Measurements from ENCODE around the gene CSAG3. TPM values are rescaled to one million over a fixed set of nuclear protein-coding genes. Genes with fewer than 3 reads are reported as not detected.
"Not testable (repeated sequence)": the region's sequence is repeated elsewhere in the genome, so short reads cannot be mapped to it uniquely, and the experiment has no call there.

Gene CSAG3
- polyA plus RNA-seq (2013, experiment 1 of 2; ENCODE audit: insufficient read length), result not detected
- not detected for polyA plus RNA-seq (2013, experiment 2 of 2; ENCODE audit: insufficient read length)

DNA sequence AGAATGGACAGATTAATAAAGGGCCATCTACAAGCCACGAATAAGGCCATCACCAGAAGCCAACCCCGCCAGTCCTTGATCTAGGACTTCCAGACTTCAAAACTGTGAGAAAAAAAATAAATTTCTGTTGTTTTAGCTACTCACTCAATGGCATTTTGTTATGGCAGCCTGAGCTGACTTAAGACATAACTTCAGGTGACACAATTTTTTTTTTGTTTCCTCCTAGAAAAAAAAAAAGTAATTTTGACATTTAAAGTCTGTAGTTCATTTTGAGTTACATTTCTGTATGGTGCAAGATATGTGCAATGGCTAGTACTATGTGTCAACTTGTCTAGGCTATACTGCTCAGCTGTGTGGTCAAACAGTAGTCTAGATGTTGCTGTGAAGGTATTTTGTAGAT is at the start of gene CSAG3:
CSAG3 (plus strand) TSS at position 301 of the 400 bp plus-strand sequence.
- DNase-seq, result not testable (repeated sequence)

DNA sequence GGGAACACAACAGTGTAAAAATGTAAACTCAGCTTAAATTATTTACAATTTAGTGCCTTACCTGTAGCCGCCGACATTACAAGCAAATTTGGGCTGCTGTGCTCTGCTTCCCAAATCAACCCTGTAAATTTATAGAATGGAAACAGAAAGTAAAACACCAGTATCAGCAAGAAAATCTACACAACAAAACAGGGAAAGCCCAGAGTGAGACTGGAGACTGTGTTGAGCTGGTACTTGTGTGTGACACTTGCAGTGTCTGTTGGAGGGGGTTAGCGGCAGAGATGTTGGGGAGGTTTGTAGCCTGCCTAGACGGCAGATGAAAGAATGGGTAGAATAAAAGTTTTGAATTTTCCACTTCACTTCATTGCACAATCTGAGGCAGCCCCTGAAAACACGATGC is 45.8 kb upstream of the CSAG3 start:
- not testable (repeated sequence) for DNase-seq

DNA sequence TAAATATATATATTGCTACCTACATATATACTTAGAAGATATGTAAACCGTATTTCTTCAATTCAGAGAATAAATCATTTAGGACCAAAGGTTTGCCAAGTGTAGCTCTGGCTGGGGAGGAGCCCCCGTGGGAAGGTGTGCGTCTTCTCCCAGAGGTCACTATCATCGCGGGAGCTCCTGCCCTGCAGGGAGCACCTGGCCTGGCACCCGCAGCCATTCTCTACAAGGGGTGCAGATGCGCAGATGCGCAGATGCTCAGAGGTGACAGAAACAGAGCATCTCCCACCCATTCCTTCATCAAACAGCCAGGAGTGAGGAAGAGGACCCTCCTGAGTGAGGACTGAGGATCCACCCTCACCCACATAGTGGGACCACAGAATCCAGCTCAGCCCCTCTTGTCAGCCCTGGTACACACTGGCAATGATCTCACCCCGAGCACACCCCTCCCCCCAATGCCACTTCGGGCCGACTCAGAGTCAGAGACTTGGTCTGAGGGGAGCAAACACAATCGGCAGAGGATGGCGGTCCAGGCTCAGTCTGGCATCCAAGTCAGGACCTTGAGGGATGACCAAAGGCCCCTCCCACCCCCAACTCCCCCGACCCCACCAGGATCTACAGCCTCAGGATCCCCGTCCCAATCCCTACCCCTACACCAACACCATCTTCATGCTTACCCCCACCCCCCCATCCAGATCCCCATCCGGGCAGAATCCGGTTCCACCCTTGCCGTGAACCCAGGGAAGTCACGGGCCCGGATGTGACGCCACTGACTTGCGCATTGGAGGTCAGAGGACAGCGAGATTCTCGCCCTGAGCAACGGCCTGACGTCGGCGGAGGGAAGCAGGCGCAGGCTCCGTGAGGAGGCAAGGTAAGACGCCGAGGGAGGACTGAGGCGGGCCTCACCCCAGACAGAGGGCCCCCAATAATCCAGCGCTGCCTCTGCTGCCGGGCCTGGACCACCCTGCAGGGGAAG is 44.9 kb upstream of the CSAG3 start, which contains the start of gene MAGEA2B:
MAGEA2B (plus strand) TSS at position 814 of the 973 bp plus-strand sequence. CDS start 2,479 bp downstream, outside the sequence.
- DNase-seq, result not testable (repeated sequence)

DNA sequence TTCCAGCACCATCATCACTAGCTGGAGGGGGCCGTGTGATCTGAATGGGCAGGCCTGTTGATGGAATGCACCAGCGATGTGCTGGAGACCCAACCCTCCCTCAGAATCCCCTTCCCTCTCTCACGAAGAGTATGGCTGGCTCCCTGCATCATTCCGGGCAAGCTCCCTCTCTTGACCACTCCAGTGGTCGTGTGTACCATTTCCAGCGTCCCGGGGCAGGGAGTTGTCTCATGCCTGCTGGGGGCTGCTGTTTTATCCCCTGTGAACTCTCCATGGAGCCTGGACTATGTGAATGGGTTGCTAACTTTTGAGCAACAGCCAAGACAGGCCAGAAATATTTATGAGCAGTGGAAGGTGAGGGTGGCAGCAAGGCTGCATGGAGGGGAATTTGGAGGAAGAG is 33.6 kb upstream of the CSAG3 start:
- no peak for DNase-seq

DNA sequence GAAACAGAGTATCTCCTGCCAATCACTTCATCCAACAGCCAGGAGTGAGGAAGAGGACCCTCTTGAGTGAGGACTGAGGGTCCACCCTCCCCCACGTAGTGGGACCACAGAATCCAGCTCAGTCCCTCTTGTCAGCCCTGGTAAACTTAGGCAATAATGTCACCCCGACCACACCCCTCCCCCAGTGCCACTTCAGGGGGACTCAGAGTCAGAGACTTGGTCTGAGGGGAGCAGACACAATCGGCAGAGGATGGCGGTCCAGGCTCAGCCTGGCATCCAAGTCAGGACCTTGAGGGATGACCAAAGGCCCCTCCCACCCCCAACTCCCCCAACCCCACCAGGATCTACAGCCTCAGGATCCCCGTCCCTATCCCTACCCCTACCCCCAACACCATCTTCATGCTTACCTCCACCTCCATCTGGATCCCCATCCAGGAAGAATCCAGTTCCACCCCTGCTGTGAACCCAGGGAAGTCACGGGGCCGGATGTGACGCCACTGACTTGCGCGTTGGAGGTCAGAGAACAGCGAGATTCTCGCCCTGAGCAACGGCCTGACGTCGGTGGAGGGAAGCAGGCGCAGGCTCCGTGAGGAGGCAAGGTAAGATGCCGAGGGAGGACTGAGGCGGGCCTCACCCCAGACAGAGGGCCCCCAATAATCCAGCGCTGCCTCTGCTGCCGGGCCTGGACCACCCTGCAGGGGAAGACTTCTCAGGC is 25.6 kb upstream of the CSAG3 start, which contains the start of the genes CSAG1 and MAGEA12:
CSAG1 (minus strand) TSS at position 461 of the 715 bp plus-strand sequence. CDS start 1,261 bp downstream, outside the sequence.
MAGEA12 (plus strand) TSS at position 497 of the 715 bp plus-strand sequence. CDS start 2,405 bp downstream, outside the sequence.
- no peak for DNase-seq

DNA sequence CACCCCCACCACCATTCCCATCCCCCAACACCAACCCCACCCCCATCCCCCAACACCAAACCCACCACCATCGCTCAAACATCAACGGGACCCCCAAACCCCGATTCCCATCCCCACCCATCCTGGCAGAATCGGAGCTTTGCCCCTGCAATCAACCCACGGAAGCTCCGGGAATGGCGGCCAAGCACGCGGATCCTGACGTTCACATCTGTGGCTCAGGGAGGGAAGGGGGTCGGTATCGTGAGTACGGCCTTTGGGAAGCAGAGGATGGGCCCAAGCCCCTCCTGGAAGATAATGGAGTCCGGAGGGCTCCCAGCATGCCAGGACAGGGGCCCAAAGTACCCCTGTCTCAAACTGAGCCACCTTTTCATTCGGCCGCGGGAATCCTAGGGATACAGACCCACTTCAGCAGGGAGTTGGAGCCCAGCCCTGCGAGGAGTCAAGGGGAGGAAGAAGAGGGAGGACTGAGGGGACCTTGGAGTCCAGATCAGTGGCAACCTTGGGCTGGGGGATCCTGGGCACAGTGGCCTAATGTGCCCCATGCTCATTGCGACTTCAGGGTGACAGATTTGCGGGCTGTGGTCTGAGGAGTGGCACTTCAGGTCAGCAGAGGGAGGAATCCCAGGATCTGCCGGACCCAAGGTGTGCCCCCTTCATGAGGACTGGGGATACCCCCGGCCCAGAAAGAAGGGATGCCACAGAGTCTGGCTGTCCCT is 24.7 kb upstream of the CSAG3 start:
- DNase-seq, result not testable (repeated sequence)

DNA sequence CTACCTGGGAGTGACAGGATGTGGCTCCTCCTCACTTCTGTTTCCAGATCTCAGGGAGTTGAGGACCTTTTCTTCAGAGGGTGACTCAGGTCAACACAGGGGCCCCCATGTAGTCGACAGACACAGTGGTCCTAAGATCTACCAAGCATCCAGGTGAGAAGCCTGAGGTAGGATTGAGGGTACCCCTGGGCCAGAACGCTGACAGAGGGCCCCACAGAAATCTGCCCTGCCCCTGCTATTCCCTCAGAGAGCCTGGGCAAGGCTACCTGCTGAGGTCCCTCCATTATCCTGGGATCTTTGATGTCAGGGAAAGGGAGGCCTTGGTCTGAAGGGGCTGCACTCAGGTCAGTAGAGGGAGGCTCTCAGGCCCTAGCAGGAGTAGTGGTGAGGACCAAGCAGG is 23.9 kb upstream of the CSAG3 start:
- no peak for DNase-seq

DNA sequence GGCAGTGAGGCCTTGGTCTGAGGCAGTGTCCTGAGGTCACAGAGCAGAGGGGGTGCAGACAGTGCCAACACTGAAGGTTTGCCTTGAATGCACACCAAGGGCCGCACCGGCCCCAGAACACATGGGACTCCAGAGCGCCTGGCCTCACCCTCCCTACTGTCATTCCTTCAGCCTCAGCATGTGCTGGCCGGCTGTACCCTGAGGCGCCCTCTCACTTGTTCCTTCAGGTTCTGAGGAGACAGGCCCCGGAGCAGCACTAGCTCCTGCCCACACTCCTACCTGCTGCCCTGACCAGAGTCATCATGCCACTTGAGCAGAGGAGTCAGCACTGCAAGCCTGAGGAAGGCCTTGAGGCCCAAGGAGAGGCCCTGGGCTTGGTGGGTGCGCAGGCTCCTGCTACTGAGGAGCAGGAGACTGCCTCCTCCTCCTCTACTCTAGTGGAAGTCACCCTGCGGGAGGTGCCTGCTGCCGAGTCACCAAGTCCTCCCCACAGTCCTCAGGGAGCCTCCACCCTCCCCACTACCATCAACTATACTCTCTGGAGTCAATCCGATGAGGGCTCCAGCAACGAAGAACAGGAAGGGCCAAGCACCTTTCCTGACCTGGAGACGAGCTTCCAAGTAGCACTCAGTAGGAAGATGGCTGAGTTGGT is 23.0 kb upstream of the CSAG3 start:
- no peak for DNase-seq

DNA sequence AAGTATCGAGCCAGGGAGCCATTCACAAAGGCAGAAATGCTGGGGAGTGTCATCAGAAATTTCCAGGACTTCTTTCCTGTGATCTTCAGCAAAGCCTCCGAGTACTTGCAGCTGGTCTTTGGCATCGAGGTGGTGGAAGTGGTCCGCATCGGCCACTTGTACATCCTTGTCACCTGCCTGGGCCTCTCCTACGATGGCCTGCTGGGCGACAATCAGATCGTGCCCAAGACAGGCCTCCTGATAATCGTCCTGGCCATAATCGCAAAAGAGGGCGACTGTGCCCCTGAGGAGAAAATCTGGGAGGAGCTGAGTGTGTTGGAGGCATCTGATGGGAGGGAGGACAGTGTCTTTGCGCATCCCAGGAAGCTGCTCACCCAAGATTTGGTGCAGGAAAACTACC is 22.5 kb upstream of the CSAG3 start:
- DNase-seq, result not testable (repeated sequence)

DNA sequence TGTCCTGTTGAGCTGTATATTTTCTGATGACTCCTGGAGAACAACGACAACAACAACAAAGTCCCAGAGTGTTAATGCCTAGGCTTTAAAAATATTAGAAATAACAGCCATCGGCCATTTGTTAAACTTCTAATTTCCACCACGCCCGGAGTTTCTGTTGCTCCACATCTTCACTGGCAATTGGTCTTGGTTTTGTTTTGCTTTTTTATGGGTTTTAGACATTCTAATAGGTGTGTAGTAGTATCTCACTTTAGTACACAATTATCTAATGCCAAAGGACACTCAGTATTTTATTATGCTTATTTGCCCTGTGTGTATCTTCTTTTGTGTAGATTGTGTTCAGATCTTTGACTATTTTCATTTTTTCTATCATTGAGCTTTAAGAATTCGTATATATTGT is 20.5 kb upstream of the CSAG3 start:
- DNase-seq, result no peak

DNA sequence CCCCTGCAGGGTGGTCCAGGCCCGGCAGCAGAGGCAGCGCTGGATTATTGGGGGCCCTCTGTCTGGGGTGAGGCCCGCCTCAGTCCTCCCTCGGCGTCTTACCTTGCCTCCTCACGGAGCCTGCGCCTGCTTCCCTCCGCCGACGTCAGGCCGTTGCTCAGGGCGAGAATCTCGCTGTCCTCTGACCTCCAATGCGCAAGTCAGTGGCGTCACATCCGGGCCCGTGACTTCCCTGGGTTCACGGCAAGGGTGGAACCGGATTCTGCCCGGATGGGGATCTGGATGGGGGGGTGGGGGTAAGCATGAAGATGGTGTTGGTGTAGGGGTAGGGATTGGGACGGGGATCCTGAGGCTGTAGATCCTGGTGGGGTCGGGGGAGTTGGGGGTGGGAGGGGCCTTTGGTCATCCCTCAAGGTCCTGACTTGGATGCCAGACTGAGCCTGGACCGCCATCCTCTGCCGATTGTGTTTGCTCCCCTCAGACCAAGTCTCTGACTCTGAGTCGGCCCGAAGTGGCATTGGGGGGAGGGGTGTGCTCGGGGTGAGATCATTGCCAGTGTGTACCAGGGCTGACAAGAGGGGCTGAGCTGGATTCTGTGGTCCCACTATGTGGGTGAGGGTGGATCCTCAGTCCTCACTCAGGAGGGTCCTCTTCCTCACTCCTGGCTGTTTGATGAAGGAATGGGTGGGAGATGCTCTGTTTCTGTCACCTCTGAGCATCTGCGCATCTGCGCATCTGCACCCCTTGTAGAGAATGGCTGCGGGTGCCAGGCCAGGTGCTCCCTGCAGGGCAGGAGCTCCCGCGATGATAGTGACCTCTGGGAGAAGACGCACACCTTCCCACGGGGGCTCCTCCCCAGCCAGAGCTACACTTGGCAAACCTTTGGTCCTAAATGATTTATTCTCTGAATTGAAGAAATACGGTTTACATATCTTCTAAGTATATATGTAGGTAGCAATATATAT is 5.0 kb upstream of the CSAG3 start, which contains the start of gene MAGEA2:
MAGEA2 (minus strand) TSS at position 157 of the 965 bp plus-strand sequence. CDS start 2,479 bp downstream, outside the sequence.
- DNase-seq, result not testable (repeated sequence)

DNA sequence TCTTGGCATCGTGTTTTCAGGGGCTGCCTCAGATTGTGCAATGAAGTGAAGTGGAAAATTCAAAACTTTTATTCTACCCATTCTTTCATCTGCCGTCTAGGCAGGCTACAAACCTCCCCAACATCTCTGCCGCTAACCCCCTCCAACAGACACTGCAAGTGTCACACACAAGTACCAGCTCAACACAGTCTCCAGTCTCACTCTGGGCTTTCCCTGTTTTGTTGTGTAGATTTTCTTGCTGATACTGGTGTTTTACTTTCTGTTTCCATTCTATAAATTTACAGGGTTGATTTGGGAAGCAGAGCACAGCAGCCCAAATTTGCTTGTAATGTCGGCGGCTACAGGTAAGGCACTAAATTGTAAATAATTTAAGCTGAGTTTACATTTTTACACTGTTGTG is 4.1 kb upstream of the CSAG3 start:
- not testable (repeated sequence) for DNase-seq

DNA sequence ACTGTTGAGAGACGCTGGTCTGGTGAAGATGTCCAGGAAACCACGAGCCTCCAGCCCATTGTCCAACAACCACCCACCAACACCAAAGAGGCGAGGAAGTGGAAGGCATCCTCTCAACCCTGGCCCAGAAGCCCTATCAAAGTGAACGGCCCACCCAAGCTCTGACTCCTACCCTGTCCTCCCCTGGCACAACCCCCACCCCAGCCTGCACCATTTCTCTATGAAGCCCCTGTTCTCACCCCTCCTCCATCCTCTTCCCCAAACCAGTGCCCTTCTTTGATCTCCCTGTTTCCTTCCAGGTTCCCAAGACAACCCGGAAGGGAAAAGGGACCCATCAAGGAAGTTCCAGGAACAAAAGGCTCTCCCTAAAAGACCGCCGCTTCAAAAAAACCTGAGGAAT is 526 bp downstream of the CSAG3 start:
- DNase-seq, result not testable (repeated sequence)

DNA sequence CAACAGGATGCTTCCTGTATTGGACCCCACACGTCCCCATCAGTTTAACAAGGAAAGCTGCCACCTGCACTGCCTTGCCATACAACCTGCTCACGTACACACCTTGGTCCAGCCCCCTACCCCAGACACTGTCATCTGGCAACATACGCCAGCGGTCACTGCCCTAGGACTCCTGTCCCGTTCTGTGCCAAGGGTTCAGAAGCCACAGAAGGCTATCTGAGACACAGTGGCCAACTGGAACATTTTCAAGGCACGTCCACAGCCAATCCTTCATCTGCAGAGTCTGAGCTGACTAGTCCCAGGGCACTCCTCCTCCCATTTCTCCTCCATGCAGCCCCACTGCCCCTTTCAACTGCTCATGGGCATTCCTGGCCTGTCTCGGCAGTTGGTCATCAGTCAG is 2.6 kb downstream of the CSAG3 start:
- not testable (repeated sequence) for DNase-seq

DNA sequence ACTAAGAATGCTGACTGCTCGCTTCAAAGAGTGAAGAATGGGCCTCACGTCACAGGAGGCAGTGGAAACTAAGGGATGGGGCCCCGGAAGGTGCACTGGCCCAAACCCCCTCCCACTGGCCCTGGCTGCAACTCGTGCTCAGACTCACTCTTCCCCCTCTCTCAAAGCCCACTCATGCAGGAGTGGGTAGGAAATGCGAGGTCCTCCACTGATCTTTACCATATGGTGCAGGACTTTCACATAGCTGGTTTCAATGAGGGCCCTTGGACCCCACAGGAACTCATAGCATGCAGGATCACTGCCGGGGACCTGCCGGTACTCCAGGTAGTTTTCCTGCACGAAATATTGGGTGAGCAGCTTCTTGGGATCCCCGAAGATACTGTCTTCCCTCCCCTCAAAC is 7.5 kb downstream of the CSAG3 start:
- DNase-seq, result not testable (repeated sequence)

DNA sequence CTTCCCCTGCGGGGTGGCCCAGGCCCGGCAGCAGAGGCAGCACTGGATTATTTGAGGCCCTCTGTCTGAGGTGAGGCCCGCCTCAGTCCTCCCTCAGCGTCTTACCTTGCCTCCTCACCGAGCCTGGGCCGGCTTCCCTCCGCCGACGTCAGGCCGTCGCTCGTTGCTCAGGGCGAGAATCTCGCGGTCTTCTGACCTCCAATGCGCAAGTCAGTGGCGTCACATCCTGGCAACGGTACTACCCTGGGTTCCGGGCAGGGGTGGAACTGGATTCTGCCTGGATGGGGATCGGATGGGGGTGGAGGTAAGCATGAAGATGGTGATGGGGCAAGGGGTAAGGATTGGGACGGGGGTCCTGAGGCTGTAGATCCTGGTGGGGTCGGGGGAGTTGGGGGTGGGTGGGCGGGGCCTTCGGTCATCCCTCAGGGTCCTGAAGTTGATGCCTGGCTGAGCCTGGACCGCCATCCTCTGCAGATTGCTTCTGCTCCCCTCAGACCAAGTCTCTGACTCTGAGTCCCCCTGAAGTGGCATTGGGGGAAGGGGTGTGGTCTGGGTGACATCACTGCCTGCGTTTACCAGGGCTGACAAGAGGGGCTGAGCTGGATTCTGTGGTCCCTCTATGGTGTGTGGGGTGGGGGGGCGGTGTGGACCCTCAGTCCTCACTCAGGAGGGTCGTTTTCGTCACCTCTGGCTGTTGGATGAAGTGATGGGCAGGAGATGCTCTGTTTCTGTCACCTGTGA is 10.7 kb downstream of the CSAG3 start, which contains the start of gene MAGEA6:
MAGEA6 (minus strand) TSS at position 141 of the 741 bp plus-strand sequence. CDS start 2,039 bp downstream, outside the sequence.
- not testable (repeated sequence) for DNase-seq

DNA sequence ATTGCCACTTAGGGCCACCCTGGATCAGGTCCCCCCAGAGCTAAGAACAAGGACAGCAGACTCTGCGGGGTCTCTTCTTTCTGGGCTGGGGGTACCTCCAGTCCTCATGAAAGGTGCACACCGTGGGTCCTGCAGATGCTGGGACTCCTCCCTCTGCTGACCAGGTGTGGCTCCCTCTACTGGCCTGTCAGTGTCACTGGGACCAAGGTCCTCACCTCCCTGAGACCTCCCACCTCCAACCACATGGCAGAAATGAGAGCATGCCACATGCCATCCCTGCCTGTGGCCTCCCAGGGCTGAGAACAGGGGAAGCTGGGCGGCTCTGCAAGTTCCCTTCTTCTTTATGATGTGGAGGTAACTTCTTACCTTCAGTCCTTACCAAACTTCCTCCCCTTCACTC is 28.0 kb downstream of the CSAG3 start:
- DNase-seq, result not testable (repeated sequence)

DNA sequence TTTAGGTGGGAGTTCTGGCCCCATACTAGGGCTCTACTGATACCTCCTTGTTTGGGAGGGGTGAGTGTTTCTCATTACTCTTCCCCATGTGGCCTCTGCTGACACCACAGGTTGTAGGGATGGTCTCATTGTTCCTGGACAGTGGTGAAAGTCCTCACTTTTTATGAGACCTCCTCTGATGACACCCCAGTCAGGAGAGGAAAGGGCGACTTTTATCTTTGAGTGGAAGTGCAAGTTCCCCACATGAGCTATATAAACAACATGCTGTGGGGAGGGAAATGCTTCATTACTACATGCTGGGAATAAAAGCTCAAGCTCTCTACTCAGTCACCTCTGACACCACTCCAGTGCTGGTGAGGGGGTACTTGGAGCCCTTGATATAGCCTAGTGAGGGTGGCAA is 39.9 kb downstream of the CSAG3 start:
- DNase-seq, result no peak

DNA sequence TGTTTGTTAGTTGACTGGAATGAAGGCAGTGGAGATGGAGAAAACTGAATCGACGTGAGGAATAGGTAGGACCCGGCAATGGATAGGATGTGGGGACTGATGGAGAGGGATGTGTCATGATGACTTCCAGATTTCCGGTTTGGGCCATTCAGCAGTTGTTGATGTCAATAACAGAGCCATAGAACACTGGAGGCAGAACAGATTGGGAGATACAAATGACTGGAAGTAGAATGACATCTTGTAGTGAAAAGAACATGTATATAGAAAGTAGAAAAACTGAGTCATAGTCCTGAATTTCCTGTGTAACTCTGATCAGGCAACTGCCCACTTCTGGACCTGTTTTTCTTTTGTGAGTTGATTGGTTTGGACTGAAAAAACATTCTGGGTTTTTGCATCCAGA is 47.0 kb downstream of the CSAG3 start:
- no peak for DNase-seq
